ENCODE results near the gene LRRC30.

LRRC30 gene

GRCh38 chr18:7248877-7249276 lies 18.0 kb downstream of the LRRC30 start:
- Histone ChIP-seq H3K23ac (ENCODE audit: low read length in 2 of 2) (no peak overlapping the region), H2BK15ac (ENCODE audit: low read depth, poor library complexity, severe bottlenecking) (no peak overlapping the region), H3K9me3 (ENCODE audit: control insufficient read depth, low read length) (no peaks in the 10 kb centered on the region), H3K36me3 (ENCODE audit: control insufficient read depth in 1 of 2, insufficient read depth in 2 of 2, low read depth in 1 of 2, low read length in 2 of 2) (no peaks in the 10 kb centered on the region), H3K4me1 (ENCODE audit: control insufficient read depth, insufficient read depth, low read depth, low read length) (no peaks in the 10 kb centered on the region), H3K4ac (ENCODE audit: low read depth in 1 of 2, low read length in 2 of 2) (no peak overlapping the region), H3K9ac (ENCODE audit: low read length) (no peak overlapping the region), H2BK120ac (ENCODE audit: low read depth, low read length) (no peak overlapping the region), H2BK5ac (ENCODE audit: low read depth, low read length, poor library complexity, severe bottlenecking) (no peak overlapping the region), H3K4me3 (ENCODE audit: insufficient read depth in 1 of 2, low read depth in 1 of 2, low read length in 2 of 2) (no peak overlapping the region), H4K8ac (ENCODE audit: low read length) (no peak overlapping the region), H3K18ac (ENCODE audit: low read depth in 1 of 2, low read length in 2 of 2) (no peak overlapping the region), H3K14ac (ENCODE audit: low read length in 2 of 2) (no peak overlapping the region), H2BK12ac (ENCODE audit: low read length in 2 of 2) (no peak overlapping the region), H3K27me3 (ENCODE audit: control insufficient read depth in 1 of 2, insufficient read depth in 1 of 2, low read length in 2 of 2) (peaks cover 17 to 19% of the 10 kb centered on the region in 2 experiments), H2AK5ac (ENCODE audit: low read length, severe bottlenecking) (no peak overlapping the region), H3K27ac (ENCODE audit: low read length, poor library complexity, severe bottlenecking) (no peak overlapping the region), H3K4me2 (ENCODE audit: low read length, poor library complexity, severe bottlenecking) (no peak overlapping the region), H2AFZ (ENCODE audit: low read depth, low read length) (no peak overlapping the region), H3K79me1 (replicated peaks; ENCODE audit: low read length, poor library complexity, severe bottlenecking) (no peaks in the 10 kb centered on the region), H4K91ac (ENCODE audit: low read length) (no peak overlapping the region)
- DNase-seq, result no peak
- WGBS, result 88% methylated on average over 6 of the region's 6 CpGs

GRCh38 chr18:7254163-7254562 lies 23.3 kb downstream of the LRRC30 start:
- no peak overlapping the region for H3K4ac ChIP-seq (ENCODE audit: low read depth in 1 of 2, low read length in 2 of 2)
- no peak overlapping the region for H2BK120ac ChIP-seq (ENCODE audit: low read depth, low read length)
- no peak overlapping the region for H4K8ac ChIP-seq (ENCODE audit: low read length)
- no peaks in the 10 kb centered on the region for H3K4me1 ChIP-seq (ENCODE audit: control insufficient read depth, insufficient read depth, low read depth, low read length)
- no peak for DNase-seq
- no peak overlapping the region for H2BK12ac ChIP-seq (ENCODE audit: low read length in 2 of 2)
- H4K91ac ChIP-seq (ENCODE audit: low read length), result no peak overlapping the region
- H3K14ac ChIP-seq (ENCODE audit: low read length in 2 of 2), result no peak overlapping the region
- H3K4me2 ChIP-seq (ENCODE audit: low read length, poor library complexity, severe bottlenecking), result no peak overlapping the region
- no peak overlapping the region for H3K9ac ChIP-seq (ENCODE audit: low read length)
- H2AFZ ChIP-seq (ENCODE audit: low read depth, low read length), result no peak overlapping the region
- peaks cover 7 to 15% of the 10 kb centered on the region in 2 experiments for H3K27me3 ChIP-seq (ENCODE audit: control insufficient read depth in 1 of 2, insufficient read depth in 1 of 2, low read length in 2 of 2)
- no peaks in the 10 kb centered on the region for H3K36me3 ChIP-seq (ENCODE audit: control insufficient read depth in 1 of 2, insufficient read depth in 2 of 2, low read depth in 1 of 2, low read length in 2 of 2)
- H3K4me3 ChIP-seq (ENCODE audit: insufficient read depth in 1 of 2, low read depth in 1 of 2, low read length in 2 of 2), result no peak overlapping the region
- H3K23ac ChIP-seq (ENCODE audit: low read length in 2 of 2), result no peak overlapping the region
- no peaks in the 10 kb centered on the region for H3K79me1 ChIP-seq (replicated peaks; ENCODE audit: low read length, poor library complexity, severe bottlenecking)
- no peak overlapping the region for H2BK15ac ChIP-seq (ENCODE audit: low read depth, poor library complexity, severe bottlenecking)
- no peak overlapping the region for H3K27ac ChIP-seq (ENCODE audit: low read length, poor library complexity, severe bottlenecking)
- no peak overlapping the region for H3K18ac ChIP-seq (ENCODE audit: low read depth in 1 of 2, low read length in 2 of 2)
- no peaks in the 10 kb centered on the region for H3K9me3 ChIP-seq (ENCODE audit: control insufficient read depth, low read length)
- 95% methylated on average over 5 of the region's 5 CpGs for WGBS
- no peak overlapping the region for H2AK5ac ChIP-seq (ENCODE audit: low read length, severe bottlenecking)
- no peak overlapping the region for H2BK5ac ChIP-seq (ENCODE audit: low read depth, low read length, poor library complexity, severe bottlenecking)

GRCh38 chr18:7255054-7255453 lies 24.2 kb downstream of the LRRC30 start:
- Histone ChIP-seq H3K23ac (ENCODE audit: low read length in 2 of 2) (no peak overlapping the region), H2BK120ac (ENCODE audit: low read depth, low read length) (no peak overlapping the region), H3K4ac (ENCODE audit: low read depth in 1 of 2, low read length in 2 of 2) (no peak overlapping the region), H3K14ac (ENCODE audit: low read length in 2 of 2) (no peak overlapping the region), H3K4me3 (ENCODE audit: insufficient read depth in 1 of 2, low read depth in 1 of 2, low read length in 2 of 2) (no peak overlapping the region), H2AK5ac (ENCODE audit: low read length, severe bottlenecking) (no peak overlapping the region), H3K36me3 (ENCODE audit: control insufficient read depth in 1 of 2, insufficient read depth in 2 of 2, low read depth in 1 of 2, low read length in 2 of 2) (no peaks in the 10 kb centered on the region), H3K27me3 (ENCODE audit: control insufficient read depth in 1 of 2, insufficient read depth in 1 of 2, low read length in 2 of 2) (peaks cover 0 to 15% of the 10 kb centered on the region in 2 experiments), H3K4me1 (ENCODE audit: control insufficient read depth, insufficient read depth, low read depth, low read length) (no peaks in the 10 kb centered on the region), H3K4me2 (ENCODE audit: low read length, poor library complexity, severe bottlenecking) (no peak overlapping the region), H3K18ac (ENCODE audit: low read depth in 1 of 2, low read length in 2 of 2) (no peak overlapping the region), H3K27ac (ENCODE audit: low read length, poor library complexity, severe bottlenecking) (no peak overlapping the region), H2BK5ac (ENCODE audit: low read depth, low read length, poor library complexity, severe bottlenecking) (no peak overlapping the region), H2AFZ (ENCODE audit: low read depth, low read length) (no peak overlapping the region), H3K9me3 (ENCODE audit: control insufficient read depth, low read length) (no peaks in the 10 kb centered on the region), H2BK15ac (ENCODE audit: low read depth, poor library complexity, severe bottlenecking) (no peak overlapping the region), H4K91ac (ENCODE audit: low read length) (no peak overlapping the region), H2BK12ac (ENCODE audit: low read length in 2 of 2) (no peak overlapping the region), H3K79me1 (replicated peaks; ENCODE audit: low read length, poor library complexity, severe bottlenecking) (no peaks in the 10 kb centered on the region), H4K8ac (ENCODE audit: low read length) (no peak overlapping the region), H3K9ac (ENCODE audit: low read length) (no peak overlapping the region)
- no peak for DNase-seq
- WGBS, result 90% methylated on average over 8 of the region's 8 CpGs

GRCh38 chr18:7255643-7256042 lies 24.8 kb downstream of the LRRC30 start:
- H3K27ac ChIP-seq (ENCODE audit: low read length, poor library complexity, severe bottlenecking), result no peak overlapping the region
- H3K79me1 ChIP-seq (replicated peaks; ENCODE audit: low read length, poor library complexity, severe bottlenecking), result no peaks in the 10 kb centered on the region
- H3K4me2 ChIP-seq (ENCODE audit: low read length, poor library complexity, severe bottlenecking), result no peak overlapping the region
- no peak overlapping the region for H2AK5ac ChIP-seq (ENCODE audit: low read length, severe bottlenecking)
- H2BK120ac ChIP-seq (ENCODE audit: low read depth, low read length), result no peak overlapping the region
- H3K9ac ChIP-seq (ENCODE audit: low read length), result no peak overlapping the region
- H3K36me3 ChIP-seq (ENCODE audit: control insufficient read depth in 1 of 2, insufficient read depth in 2 of 2, low read depth in 1 of 2, low read length in 2 of 2), result no peaks in the 10 kb centered on the region
- H3K27me3 ChIP-seq (ENCODE audit: control insufficient read depth in 1 of 2, insufficient read depth in 1 of 2, low read length in 2 of 2), result peaks cover 0 to 19% of the 10 kb centered on the region in 2 experiments
- H4K8ac ChIP-seq (ENCODE audit: low read length), result no peak overlapping the region
- H3K14ac ChIP-seq (ENCODE audit: low read length in 2 of 2), result no peak overlapping the region
- H2BK12ac ChIP-seq (ENCODE audit: low read length in 2 of 2), result no peak overlapping the region
- no peak overlapping the region for H3K4ac ChIP-seq (ENCODE audit: low read depth in 1 of 2, low read length in 2 of 2)
- H3K4me3 ChIP-seq (ENCODE audit: insufficient read depth in 1 of 2, low read depth in 1 of 2, low read length in 2 of 2), result no peak overlapping the region
- H4K91ac ChIP-seq (ENCODE audit: low read length), result no peak overlapping the region
- H3K18ac ChIP-seq (ENCODE audit: low read depth in 1 of 2, low read length in 2 of 2), result no peak overlapping the region
- H3K4me1 ChIP-seq (ENCODE audit: control insufficient read depth, insufficient read depth, low read depth, low read length), result no peaks in the 10 kb centered on the region
- H2BK5ac ChIP-seq (ENCODE audit: low read depth, low read length, poor library complexity, severe bottlenecking), result no peak overlapping the region
- no peaks in the 10 kb centered on the region for H3K9me3 ChIP-seq (ENCODE audit: control insufficient read depth, low read length)
- WGBS, result 98% methylated on average over 5 of the region's 5 CpGs
- DNase-seq, result no peak
- no peak overlapping the region for H2AFZ ChIP-seq (ENCODE audit: low read depth, low read length)
- no peak overlapping the region for H2BK15ac ChIP-seq (ENCODE audit: low read depth, poor library complexity, severe bottlenecking)
- H3K23ac ChIP-seq (ENCODE audit: low read length in 2 of 2), result no peak overlapping the region

All from mesenchymal stem cell (in vitro differentiated cells and primary cell).